ENCODE results near the gene TNNT3. TPM values are rescaled to one million over a fixed set of nuclear protein-coding genes. Genes with fewer than 3 reads are reported as not detected.

Gene TNNT3
- total RNA-seq, 1 donor from 2014 or later, result not detected

- DNase-seq (ENCODE audit: low read depth), result no peak
- Histone ChIP-seq H3K36me3 (ENCODE audit: control insufficient read depth, insufficient read depth, low read length) (no peaks in the 10 kb centered on the region), H3K4me3 (ENCODE audit: low read depth, low read length) (no peak overlapping the region), H3K27me3 (ENCODE audit: control insufficient read depth, insufficient read depth, low read length) (peaks cover 9% of the 10 kb centered on the region)
- no peak for TF ChIP-seq CTCF (IDR thresholded peaks at IDR 0.05; ENCODE audit: insufficient read depth, low read length, poor library complexity, severe bottlenecking)
These were observed 15.9 kb downstream of the TNNT3 start for GRCh38 chr11:1935156-1936071.

GRCh38 chr11:1936072-1936780 lies 16.7 kb downstream of the TNNT3 start:
- no peaks in the 10 kb centered on the region for H3K36me3 ChIP-seq (ENCODE audit: control insufficient read depth, insufficient read depth, low read length)
- H3K27me3 ChIP-seq (ENCODE audit: control insufficient read depth, insufficient read depth, low read length), result peaks cover 9% of the 10 kb centered on the region
- DNase-seq (ENCODE audit: low read depth), result no peak
- H3K4me3 ChIP-seq (ENCODE audit: low read depth, low read length), result no peak overlapping the region
- TF ChIP-seq CTCF (IDR thresholded peaks at IDR 0.05; ENCODE audit: insufficient read depth, low read length, poor library complexity, severe bottlenecking), result no peak

- DNase-seq (ENCODE audit: low read depth), result no peak
- Histone ChIP-seq H3K36me3 (ENCODE audit: control insufficient read depth, insufficient read depth, low read length) (no peaks in the 10 kb centered on the region), H3K4me3 (ENCODE audit: low read depth, low read length) (no peak overlapping the region), H3K27me3 (ENCODE audit: control insufficient read depth, insufficient read depth, low read length) (peaks cover 9% of the 10 kb centered on the region)
- no peak for TF ChIP-seq CTCF (IDR thresholded peaks at IDR 0.05; ENCODE audit: insufficient read depth, low read length, poor library complexity, severe bottlenecking)
These were observed 17.5 kb downstream of the TNNT3 start for GRCh38 chr11:1936781-1937615.

GRCh38 chr11:1937616-1938342 lies 18.3 kb downstream of the TNNT3 start:
- H3K27me3 ChIP-seq (ENCODE audit: control insufficient read depth, insufficient read depth, low read length), result peaks cover 9% of the 10 kb centered on the region
- DNase-seq (ENCODE audit: low read depth), result no peak
- no peak for TF ChIP-seq CTCF (IDR thresholded peaks at IDR 0.05; ENCODE audit: insufficient read depth, low read length, poor library complexity, severe bottlenecking)
- H3K4me3 ChIP-seq (ENCODE audit: low read depth, low read length), result no peak overlapping the region
- H3K36me3 ChIP-seq (ENCODE audit: control insufficient read depth, insufficient read depth, low read length), result no peaks in the 10 kb centered on the region

- no peaks in the 10 kb centered on the region for H3K36me3 ChIP-seq (ENCODE audit: control insufficient read depth, insufficient read depth, low read length)
- DNase-seq (ENCODE audit: low read depth), result no peak
- no peak for TF ChIP-seq CTCF (IDR thresholded peaks at IDR 0.05; ENCODE audit: insufficient read depth, low read length, poor library complexity, severe bottlenecking)
- no peak overlapping the region for H3K4me3 ChIP-seq (ENCODE audit: low read depth, low read length)
- H3K27me3 ChIP-seq (ENCODE audit: control insufficient read depth, insufficient read depth, low read length), result peaks cover 5% of the 10 kb centered on the region
These were observed 19.0 kb downstream of the TNNT3 start for GRCh38 chr11:1938343-1939005.
